CD4-positive, alpha-beta T cell treated with Interleukin-6 at 100 ng/mL for 8 hours (primary cell): Measurements from ENCODE around the gene TMUB1.

Experiments used
- DNase-seq: peaks from one replicate; pipeline ENCODE4 v3.0.0-alpha.2; 2020; ENCODE audit warnings: mixed read lengths, low spot score

The TMUB1 gene, protein sequence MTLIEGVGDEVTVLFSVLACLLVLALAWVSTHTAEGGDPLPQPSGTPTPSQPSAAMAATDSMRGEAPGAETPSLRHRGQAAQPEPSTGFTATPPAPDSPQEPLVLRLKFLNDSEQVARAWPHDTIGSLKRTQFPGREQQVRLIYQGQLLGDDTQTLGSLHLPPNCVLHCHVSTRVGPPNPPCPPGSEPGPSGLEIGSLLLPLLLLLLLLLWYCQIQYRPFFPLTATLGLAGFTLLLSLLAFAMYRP

DNA sequence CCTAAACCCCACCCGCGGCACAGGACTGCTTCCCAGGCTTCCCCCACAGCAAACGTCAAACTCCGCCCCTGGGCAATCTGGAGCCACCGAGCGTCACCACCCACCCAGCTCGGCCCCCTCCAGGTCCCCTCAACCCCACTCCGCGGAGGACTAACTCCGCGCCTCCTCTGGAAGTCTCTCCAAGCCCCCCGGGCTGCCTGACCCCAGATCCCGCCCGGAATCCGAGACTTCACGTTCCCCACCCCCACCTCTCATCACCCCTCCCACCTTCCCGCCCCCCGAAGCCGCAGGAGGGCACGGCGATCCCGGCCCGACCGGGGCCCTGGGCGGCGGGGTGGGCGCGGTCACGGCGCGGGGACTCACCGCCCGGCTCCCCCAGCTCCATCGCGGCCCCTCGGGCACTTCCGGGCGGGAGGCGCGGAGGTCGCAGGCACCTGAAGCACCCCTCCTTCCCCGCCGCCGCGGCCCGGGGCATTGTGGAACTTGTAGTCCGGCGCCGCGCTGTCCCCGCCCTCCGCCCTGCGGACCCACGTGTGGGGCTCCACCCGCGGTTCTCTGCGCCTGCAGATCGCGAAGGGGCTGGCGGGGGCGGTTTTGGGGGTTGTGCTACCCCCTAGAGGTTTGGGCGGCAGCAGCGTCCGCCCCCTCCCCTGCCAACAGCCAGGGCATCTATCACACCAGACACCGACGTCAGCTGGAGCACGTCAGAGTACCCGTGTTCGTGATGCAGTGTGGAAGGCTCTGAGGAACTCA is at the start of gene TMUB1:
Gene TMUB1, minus strand, starts transcription at position 423 of the 753 bp plus-strand sequence. CDS start 930 bp downstream, outside the sequence.
- DNase-seq, result peak; percentile 79

DNA sequence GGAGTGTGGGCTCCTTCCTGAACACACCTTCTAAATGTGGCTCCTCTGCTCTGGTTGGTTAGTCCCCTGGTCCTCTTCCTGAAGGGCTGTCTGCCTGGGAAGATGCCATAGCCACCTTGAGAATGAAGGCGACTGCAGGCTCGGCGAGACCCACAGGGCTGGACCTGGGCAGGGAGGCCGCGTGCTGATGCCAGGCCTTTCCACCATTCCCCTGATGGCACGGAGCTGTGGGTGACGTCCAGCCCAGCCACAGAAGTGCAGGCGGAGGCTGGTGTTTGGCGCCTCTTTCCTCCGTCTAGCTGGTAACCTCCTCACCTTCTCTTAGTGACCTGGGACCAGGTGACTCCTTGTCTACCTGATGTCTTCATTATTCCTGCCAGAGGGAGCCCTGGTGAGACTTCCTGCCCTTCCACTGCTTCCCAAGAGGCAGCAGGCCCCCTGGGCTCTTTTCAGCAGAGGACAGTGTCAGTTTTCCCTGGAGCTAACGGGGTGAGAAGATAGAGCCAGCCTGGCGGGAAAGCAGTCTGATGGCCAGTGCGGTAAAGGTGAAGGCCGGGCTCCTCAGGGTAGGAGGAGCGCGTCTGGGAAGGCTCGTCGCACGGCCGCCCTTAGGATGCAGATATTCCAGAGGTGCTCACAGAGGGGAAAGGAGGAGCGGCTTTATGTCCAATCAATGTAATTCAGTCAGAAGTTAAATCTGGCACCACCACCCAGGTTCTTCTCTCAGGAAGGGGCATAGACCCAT is 49.3 kb upstream of the TMUB1 start:
- no peak for DNase-seq

DNA sequence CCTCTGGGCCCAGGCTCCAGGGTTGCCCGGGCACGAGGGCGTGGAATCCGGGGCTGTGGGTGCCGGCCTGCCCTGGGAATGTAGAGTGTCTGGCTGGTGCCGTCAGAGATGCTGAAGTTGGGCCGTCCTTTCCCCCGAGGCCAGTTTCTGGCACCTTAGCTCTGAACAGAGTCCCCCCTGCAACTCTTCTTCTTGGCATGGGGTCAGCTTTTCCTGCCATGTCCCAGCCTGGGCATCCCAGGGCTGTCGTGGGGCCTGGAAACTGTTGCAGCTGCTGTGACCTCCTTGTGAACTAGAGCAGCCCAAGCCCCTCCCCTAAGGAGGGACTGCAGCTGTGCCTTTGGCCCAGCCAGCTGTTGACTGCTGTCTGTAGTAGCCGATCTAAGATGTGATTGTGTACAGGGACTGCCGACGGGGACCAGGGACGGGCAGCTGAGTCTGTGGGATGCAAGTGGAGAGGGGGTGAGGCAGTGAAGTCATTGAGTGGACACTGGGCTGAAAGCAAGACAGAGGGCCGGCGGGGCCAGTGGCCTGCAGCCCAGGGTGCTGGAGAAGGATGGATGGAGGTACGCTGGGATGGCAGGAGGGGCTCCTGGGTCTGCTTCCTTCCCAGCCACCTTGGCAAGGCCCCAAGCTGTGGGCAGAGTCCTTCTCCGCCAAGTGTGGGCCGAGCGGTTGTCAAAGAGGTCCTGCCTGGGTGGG is 48.5 kb upstream of the TMUB1 start:
- DNase-seq, result no peak

GRCh38 chr7:151131224-151131591 is 47.9 kb upstream of the TMUB1 start:
- DNase-seq, result no peak

GRCh38 chr7:151130741-151131157 is 47.5 kb upstream of the TMUB1 start:
- DNase-seq, result no peak

DNA sequence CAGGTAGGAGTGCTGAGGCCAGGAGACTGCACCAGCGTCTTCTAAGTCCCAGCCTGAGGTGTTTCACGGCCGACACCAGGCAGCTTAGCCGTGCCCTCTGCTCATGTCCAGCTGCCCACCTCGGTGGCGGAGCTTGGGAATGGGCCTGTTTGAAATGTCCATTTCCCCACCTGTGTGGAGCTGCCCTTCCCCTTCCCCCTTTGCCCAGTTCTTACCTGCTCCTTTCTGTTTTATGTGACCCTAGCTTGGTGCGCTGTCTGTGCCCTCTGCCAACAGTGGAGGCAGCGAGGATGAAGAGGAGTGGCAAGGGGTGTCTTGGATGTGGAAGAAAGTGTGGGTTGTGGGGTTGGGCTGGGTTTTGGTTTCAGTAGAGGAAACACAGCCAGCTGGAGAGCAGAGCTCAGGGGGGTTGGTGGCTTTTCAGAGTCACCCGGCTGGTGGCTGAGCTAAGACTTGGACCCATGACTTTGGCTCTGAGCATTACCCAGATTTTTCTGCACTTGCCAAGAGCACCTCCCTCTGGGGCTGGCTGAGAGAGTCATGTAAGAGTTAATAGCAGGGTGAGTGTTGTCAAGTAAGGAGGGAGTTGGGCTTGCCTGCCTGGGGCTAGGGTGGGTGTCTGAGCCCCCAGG is 46.8 kb upstream of the TMUB1 start:
- no peak for DNase-seq

GRCh38 chr7:151129117-151129959 is 46.0 kb upstream of the TMUB1 start:
- DNase-seq, result no peak

- DNase-seq, result no peak
These were observed 45.4 kb upstream of the TMUB1 start for GRCh38 chr7:151128716-151129115.

GRCh38 chr7:151128144-151128543 is 44.9 kb upstream of the TMUB1 start:
- no peak for DNase-seq

- DNase-seq, result no peak
These were observed 43.3 kb upstream of the TMUB1 start for GRCh38 chr7:151126491-151127137.

DNA sequence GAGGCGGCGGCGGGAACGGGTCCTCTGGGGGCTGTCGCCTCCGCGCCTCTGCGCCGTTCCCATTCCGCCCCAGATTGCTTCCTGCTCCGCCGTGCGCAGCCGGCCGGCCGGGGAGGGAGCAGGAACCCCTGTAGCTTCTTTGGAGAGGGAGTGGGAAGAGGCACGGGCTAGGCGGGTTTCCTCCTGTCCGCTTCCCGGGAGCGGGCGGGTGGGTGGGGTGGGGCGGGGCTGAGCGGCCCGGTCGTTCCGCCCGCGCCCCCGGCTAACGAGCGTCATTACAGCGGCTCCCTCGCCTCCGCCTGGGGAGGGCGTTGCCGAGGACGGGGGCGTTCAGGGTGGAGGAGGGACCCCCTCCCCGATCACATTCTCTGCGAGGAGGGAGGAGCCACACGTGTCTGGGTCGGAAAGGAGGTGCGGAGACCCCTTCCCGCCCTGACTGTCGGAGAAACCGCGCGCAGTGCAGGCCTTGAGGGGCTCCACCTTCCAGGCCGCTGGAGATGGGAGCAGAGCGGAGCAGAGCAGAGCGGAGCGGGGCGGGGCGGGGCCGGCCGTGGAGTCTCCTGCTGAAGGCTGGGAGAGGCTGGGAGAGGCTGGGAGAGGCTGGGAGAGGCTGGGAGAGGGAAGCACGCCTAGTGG is 42.7 kb upstream of the TMUB1 start:
- DNase-seq, result no peak

GRCh38 chr7:151125470-151125845 is 42.2 kb upstream of the TMUB1 start:
- no peak for DNase-seq

DNA sequence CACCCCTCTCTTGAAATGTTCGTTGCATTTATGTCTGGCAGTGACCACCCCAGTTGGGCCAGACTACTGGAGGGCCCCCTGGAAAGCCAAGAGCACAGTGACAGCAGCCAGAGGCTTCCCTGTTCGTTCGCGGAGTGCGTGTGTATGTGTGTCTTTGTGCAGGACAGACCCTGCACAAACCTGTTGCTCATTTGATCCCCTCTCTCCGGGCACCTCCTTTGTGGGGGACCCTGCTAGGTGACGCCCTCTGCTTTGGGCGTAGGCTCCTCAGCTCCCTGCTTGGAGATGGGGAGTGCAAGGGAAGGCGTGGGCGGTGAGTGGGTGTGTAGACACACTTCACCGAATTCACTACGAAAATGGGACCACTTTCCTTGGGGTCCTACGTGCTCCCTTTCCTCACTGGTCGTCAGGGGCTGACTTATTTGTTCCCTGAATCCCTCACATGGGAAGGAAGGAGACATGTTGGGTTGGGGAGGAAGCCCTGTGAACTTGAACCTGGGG is 41.7 kb upstream of the TMUB1 start:
- DNase-seq, result no peak

GRCh38 chr7:151124481-151124880 is 41.2 kb upstream of the TMUB1 start:
- no peak for DNase-seq

GRCh38 chr7:151123822-151124464 is 40.6 kb upstream of the TMUB1 start:
- peak; percentile 79 for DNase-seq

GRCh38 chr7:151123158-151123821 is 40.0 kb upstream of the TMUB1 start:
- no peak for DNase-seq

GRCh38 chr7:151122796-151123157 is 39.5 kb upstream of the TMUB1 start:
- DNase-seq, result no peak

DNA sequence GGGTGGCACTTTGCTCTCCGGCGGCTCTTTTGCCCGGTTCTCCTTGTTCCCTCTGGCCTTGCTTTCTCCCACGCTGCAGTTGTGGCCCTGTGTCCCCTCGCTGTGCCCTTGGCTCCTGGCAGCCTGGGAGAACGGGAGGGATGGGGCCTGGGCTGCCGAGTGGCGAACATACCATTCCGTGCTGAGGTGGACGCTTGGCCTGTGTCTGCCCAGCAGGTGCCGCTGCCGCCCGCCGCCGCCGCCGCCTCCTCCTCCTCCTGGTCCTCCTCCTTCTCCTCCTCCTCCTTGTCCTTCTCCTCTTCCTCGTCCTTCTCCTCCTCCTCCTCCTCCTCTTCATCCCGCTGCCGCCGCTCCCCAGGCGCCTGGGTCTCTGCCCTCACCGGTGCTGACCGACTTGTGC is 39.0 kb upstream of the TMUB1 start:
- DNase-seq, result no peak
